ENCODE results near the gene NTSR1. TPM values are rescaled to one million over a fixed set of nuclear protein-coding genes. Genes with fewer than 3 reads are reported as not detected.

The NTSR1 gene
- total and polyA plus RNA-seq, 4 donors = 0.03 to 0.33 (median 0.08) TPM; not detected in 1

DNA sequence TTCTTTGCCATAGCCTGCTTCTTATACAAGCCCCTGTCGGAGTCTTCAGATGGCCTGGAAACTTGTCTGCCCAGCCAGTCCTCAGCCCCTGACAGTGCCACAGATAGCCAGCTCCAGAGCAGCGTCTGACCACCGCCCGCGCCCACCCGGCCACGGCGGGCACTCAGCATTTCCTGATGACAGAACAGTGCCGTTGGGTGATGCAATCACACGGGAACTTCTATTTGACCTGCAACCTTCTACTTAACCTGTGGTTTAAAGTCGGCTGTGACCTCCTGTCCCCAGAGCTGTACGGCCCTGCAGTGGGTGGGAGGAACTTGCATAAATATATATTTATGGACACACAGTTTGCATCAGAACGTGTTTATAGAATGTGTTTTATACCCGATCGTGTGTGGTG lies 36.9 kb upstream of the NTSR1 start:
- H3K4me3 ChIP-seq (ENCODE audit: low read depth in 1 of 3, low read length in 3 of 3) = no peak overlapping the region
- H3K9me3 ChIP-seq (ENCODE audit: control insufficient read depth in 4 of 4, low read length in 3 of 4) = no peaks in the 10 kb centered on the region
- no peaks in the 10 kb centered on the region for H3K4me1 ChIP-seq (ENCODE audit: control insufficient read depth in 4 of 4, insufficient read depth in 4 of 4, low read length in 3 of 4)
- no peak overlapping the region for H3K9ac ChIP-seq (ENCODE audit: low read depth in 1 of 2, low read length in 2 of 2)
- TF ChIP-seq HNF4G (IDR thresholded peaks at IDR 0.05) = no peak
- peak; percentile 17 for TF ChIP-seq NR2F2 (IDR thresholded peaks at IDR 0.05)
- TF ChIP-seq HNF4A (conservative IDR thresholded peaks at IDR 0.05) = peak in 1 of 2 donors; percentile 67
- TF ChIP-seq RXRA (IDR thresholded peaks at IDR 0.05) = peak in 1 of 2 donors; percentile 26
- no peak for TF ChIP-seq GABPA (IDR thresholded peaks at IDR 0.05 in 1 of 2, conservative IDR thresholded peaks at IDR 0.05 in 1 of 2)
- TF ChIP-seq, protein P1, sequence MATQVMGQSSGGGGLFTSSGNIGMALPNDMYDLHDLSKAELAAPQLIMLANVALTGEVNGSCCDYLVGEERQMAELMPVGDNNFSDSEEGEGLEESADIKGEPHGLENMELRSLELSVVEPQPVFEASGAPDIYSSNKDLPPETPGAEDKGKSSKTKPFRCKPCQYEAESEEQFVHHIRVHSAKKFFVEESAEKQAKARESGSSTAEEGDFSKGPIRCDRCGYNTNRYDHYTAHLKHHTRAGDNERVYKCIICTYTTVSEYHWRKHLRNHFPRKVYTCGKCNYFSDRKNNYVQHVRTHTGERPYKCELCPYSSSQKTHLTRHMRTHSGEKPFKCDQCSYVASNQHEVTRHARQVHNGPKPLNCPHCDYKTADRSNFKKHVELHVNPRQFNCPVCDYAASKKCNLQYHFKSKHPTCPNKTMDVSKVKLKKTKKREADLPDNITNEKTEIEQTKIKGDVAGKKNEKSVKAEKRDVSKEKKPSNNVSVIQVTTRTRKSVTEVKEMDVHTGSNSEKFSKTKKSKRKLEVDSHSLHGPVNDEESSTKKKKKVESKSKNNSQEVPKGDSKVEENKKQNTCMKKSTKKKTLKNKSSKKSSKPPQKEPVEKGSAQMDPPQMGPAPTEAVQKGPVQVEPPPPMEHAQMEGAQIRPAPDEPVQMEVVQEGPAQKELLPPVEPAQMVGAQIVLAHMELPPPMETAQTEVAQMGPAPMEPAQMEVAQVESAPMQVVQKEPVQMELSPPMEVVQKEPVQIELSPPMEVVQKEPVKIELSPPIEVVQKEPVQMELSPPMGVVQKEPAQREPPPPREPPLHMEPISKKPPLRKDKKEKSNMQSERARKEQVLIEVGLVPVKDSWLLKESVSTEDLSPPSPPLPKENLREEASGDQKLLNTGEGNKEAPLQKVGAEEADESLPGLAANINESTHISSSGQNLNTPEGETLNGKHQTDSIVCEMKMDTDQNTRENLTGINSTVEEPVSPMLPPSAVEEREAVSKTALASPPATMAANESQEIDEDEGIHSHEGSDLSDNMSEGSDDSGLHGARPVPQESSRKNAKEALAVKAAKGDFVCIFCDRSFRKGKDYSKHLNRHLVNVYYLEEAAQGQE (IDR thresholded peaks at IDR 0.05) = no peak
- DNase-seq (ENCODE audit: low spot score) = no peak
- no peaks in the 10 kb centered on the region for H3K36me3 ChIP-seq (ENCODE audit: control insufficient read depth in 4 of 4, insufficient read depth in 3 of 4, low read depth in 1 of 4, low read length in 3 of 4)
- WGBS = 41% methylated on average over 15 of the region's 15 CpGs
- H3K27me3 ChIP-seq (ENCODE audit: control insufficient read depth in 4 of 4, insufficient read depth in 4 of 4, low read length in 3 of 4) = no peaks in the 10 kb centered on the region
- no peak overlapping the region for H3K27ac ChIP-seq (ENCODE audit: low read depth in 1 of 2, low read length in 2 of 2)

DNA sequence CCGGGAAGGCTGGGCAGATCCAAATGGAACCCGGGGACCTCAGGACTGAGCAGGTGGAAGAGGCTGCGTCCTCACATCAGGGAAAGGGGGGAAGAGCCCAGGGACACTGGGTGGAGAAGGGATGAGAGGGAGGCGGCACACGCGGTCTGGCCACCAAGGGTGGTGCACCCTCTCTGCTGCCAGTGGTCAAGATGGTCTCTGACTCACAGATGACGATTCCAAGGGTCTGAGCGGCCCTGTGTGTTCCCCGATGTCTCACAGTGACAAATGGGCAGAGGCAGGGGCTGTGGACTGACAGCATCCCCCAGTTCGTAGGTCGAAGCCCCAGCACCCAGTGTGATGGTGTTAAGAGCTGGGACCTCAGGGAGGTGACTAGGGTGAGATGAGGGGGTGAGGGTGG lies 34.3 kb upstream of the NTSR1 start:
- TF ChIP-seq FOXA2 (IDR thresholded peaks at IDR 0.05) (no peak), JUND (IDR thresholded peaks at IDR 0.05) (no peak), HNF4G (IDR thresholded peaks at IDR 0.05) (no peak), FOXA1 (IDR thresholded peaks at IDR 0.05) (no peak)
- 89% methylated on average over 11 of the region's 11 CpGs for whole genome bisulfite sequencing

DNA sequence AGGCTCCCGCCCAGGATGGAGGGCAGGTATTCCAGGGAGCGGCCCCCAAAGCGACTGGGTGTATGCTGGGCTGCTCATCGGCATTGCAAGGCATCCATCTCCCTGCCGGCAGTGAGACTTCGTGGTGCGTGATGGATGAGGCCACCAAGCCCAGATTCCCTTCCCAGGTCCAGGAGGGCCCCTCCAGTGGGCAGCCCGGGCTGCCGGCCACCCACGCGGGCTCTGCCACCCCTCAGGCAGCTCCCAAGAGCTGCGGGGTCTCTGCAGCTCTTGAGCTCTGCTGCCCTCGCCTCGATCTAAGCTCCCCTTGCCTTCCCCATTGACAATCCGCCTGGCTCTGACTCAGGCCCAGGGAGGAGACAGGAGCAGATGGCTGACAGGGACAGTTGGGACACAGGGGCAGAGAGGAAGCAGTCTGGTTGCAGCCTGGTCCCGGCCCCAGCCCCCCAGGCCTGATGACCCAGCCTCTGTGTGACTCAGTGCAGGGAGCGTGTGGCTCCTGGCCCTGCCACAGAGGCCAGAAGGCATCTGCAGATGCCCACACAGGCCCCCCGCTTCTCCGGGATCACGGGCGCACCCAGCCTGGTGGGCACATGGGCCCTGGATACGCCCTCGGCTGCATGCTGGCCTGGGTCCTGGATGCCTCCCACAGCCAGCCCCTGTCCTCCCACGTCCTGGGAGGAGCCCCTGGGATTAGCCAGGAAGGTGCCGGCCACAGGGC lies 33.3 kb upstream of the NTSR1 start:
- H3K4me1 ChIP-seq (ENCODE audit: control insufficient read depth in 4 of 4, insufficient read depth in 4 of 4, low read length in 3 of 4) = no peaks in the 10 kb centered on the region
- no peaks in the 10 kb centered on the region for H3K36me3 ChIP-seq (ENCODE audit: control insufficient read depth in 4 of 4, insufficient read depth in 3 of 4, low read depth in 1 of 4, low read length in 3 of 4)
- no peaks in the 10 kb centered on the region for H3K27me3 ChIP-seq (ENCODE audit: control insufficient read depth in 4 of 4, insufficient read depth in 4 of 4, low read length in 3 of 4)
- no peak overlapping the region for H3K9ac ChIP-seq (ENCODE audit: low read depth in 1 of 2, low read length in 2 of 2)
- TF ChIP-seq, protein P2, sequence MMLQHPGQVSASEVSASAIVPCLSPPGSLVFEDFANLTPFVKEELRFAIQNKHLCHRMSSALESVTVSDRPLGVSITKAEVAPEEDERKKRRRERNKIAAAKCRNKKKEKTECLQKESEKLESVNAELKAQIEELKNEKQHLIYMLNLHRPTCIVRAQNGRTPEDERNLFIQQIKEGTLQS (IDR thresholded peaks at IDR 0.05) = no peak
- TF ChIP-seq NR2F2 (IDR thresholded peaks at IDR 0.05) = no peak
- TF ChIP-seq, protein P3, sequence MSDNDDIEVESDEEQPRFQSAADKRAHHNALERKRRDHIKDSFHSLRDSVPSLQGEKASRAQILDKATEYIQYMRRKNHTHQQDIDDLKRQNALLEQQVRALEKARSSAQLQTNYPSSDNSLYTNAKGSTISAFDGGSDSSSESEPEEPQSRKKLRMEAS (IDR thresholded peaks at IDR 0.05) = no peak
- TF ChIP-seq SP1 (IDR thresholded peaks at IDR 0.05) = no peak
- TF ChIP-seq YY1 (IDR thresholded peaks at IDR 0.05) = no peak
- TF ChIP-seq, protein P1 (IDR thresholded peaks at IDR 0.05) = no peak
- no peak for TF ChIP-seq RAD21 (IDR thresholded peaks at IDR 0.05)
- no peak for TF ChIP-seq RXRA (IDR thresholded peaks at IDR 0.05)
- TF ChIP-seq FOXA2 (IDR thresholded peaks at IDR 0.05) = no peak
- TF ChIP-seq, protein P4, sequence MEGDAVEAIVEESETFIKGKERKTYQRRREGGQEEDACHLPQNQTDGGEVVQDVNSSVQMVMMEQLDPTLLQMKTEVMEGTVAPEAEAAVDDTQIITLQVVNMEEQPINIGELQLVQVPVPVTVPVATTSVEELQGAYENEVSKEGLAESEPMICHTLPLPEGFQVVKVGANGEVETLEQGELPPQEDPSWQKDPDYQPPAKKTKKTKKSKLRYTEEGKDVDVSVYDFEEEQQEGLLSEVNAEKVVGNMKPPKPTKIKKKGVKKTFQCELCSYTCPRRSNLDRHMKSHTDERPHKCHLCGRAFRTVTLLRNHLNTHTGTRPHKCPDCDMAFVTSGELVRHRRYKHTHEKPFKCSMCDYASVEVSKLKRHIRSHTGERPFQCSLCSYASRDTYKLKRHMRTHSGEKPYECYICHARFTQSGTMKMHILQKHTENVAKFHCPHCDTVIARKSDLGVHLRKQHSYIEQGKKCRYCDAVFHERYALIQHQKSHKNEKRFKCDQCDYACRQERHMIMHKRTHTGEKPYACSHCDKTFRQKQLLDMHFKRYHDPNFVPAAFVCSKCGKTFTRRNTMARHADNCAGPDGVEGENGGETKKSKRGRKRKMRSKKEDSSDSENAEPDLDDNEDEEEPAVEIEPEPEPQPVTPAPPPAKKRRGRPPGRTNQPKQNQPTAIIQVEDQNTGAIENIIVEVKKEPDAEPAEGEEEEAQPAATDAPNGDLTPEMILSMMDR (IDR thresholded peaks at IDR 0.05; ENCODE audit: low read depth, low read length, missing input control) = no peak
- DNase-seq (ENCODE audit: low spot score) = no peak
- WGBS = 84% methylated on average over 25 of the region's 25 CpGs
- no peak overlapping the region for H3K4me3 ChIP-seq (ENCODE audit: low read depth in 1 of 3, low read length in 3 of 3)
- peaks cover 0 to 4% (median 0%) of the 10 kb centered on the region in 4 donors for H3K9me3 ChIP-seq (ENCODE audit: control insufficient read depth in 4 of 4, low read length in 3 of 4)
- H3K27ac ChIP-seq (ENCODE audit: low read depth in 1 of 2, low read length in 2 of 2) = no peak overlapping the region

More for the DNA sequence above, 34.3 kb upstream of the NTSR1 start:
- Histone ChIP-seq H3K9me3 (ENCODE audit: control insufficient read depth in 4 of 4, low read length in 3 of 4) (no peaks in the 10 kb centered on the region), H3K9ac (ENCODE audit: low read depth in 1 of 2, low read length in 2 of 2) (no peak overlapping the region), H3K4me1 (ENCODE audit: control insufficient read depth in 4 of 4, insufficient read depth in 4 of 4, low read length in 3 of 4) (no peaks in the 10 kb centered on the region), H3K36me3 (ENCODE audit: control insufficient read depth in 4 of 4, insufficient read depth in 3 of 4, low read depth in 1 of 4, low read length in 3 of 4) (no peaks in the 10 kb centered on the region), H3K4me3 (ENCODE audit: low read depth in 1 of 3, low read length in 3 of 3) (no peak overlapping the region), H3K27ac (ENCODE audit: low read depth in 1 of 2, low read length in 2 of 2) (no peak overlapping the region), H3K27me3 (ENCODE audit: control insufficient read depth in 4 of 4, insufficient read depth in 4 of 4, low read length in 3 of 4) (no peaks in the 10 kb centered on the region)
- DNase-seq (ENCODE audit: low spot score) = no peak
